Neuronal stem cell (in vitro differentiated cells): ENCODE results near the gene MYOZ3.

Source experiments
- DNase-seq: peaks from one replicate; pipeline ENCODE4 v3.0.0-alpha.2; 2013; ENCODE audit warnings: low spot score
- H2AFZ ChIP-seq: one replicate; pipeline ENCODE4 v1.6.1; 2013; ENCODE audit warnings: mild to moderate bottlenecking, low read length, inconsistent platforms
- H2AK5ac ChIP-seq: 2 replicates; pipeline ENCODE4 v1.6.1; 2013; ENCODE audit warnings: low read depth, mild to moderate bottlenecking, inconsistent platforms, low read length, moderate library complexity, mixed read lengths
- H2BK120ac ChIP-seq: 2 replicates; pipeline ENCODE4 v1.6.1; 2013; ENCODE audit warnings: low read depth, mild to moderate bottlenecking, inconsistent platforms, low read length, moderate library complexity, mixed read lengths
- H2BK12ac ChIP-seq: one replicate; pipeline ENCODE4 v1.6.1; 2013; ENCODE audit warnings: low read length, inconsistent platforms
- H2BK15ac ChIP-seq: 2 replicates; pipeline ENCODE4 v1.6.1; 2013; ENCODE audit warnings: mild to moderate bottlenecking, low read length, inconsistent platforms, mixed read lengths
- H2BK5ac ChIP-seq: one replicate; pipeline ENCODE4 v1.6.1; 2013; ENCODE audit warnings: inconsistent platforms, mild to moderate bottlenecking, low read length, moderate library complexity
- H3K14ac ChIP-seq: one replicate; pipeline ENCODE4 v1.6.1; 2013; ENCODE audit warnings: low read length, inconsistent platforms
- H3K18ac ChIP-seq: 2 replicates; pipeline ENCODE4 v1.6.1; 2013; ENCODE audit warnings: low read length, inconsistent platforms
- H3K23ac ChIP-seq: 2 replicates; pipeline ENCODE4 v1.6.1; 2013; ENCODE audit warnings: low read depth, mild to moderate bottlenecking, mixed read lengths, low read length, inconsistent platforms; ENCODE audit not compliant: poor library complexity
- H3K27ac ChIP-seq: replicated peaks from 3 replicates; pipeline ENCODE4 v1.5.1; 2013; ENCODE audit warnings: low read length, inconsistent platforms
- H3K27me3 ChIP-seq, 3 experiments: 2 replicates each; pipeline ENCODE4 v1.6.1; 2013; ENCODE audit warnings: low read length in 3 of 3, mild to moderate bottlenecking in 2 of 3, inconsistent platforms in 1 of 3, low read depth in 1 of 3, mixed read lengths in 1 of 3, moderate library complexity in 1 of 3; ENCODE audit not compliant: control insufficient read depth in 3 of 3, insufficient read depth in 3 of 3
- H3K36me3 ChIP-seq, 2 donors: replicated peaks in 1 of 2; 2 replicates each; pipeline ENCODE4 v1.6.1; 2013; ENCODE audit warnings: low read length in 2 of 2; ENCODE audit not compliant: control insufficient read depth in 2 of 2, insufficient read depth in 2 of 2
- H3K4ac ChIP-seq: 2 replicates; pipeline ENCODE4 v1.6.1; 2013; ENCODE audit warnings: inconsistent platforms, mild to moderate bottlenecking, low read length, moderate library complexity
- H3K4me1 ChIP-seq, 2 donors: 1 replicate in 1 of 2; 2 replicates in 1 of 2; pipeline ENCODE4 v1.6.1; 2013; ENCODE audit warnings: low read length in 2 of 2, low read depth in 1 of 2; ENCODE audit not compliant: control insufficient read depth in 2 of 2, insufficient read depth in 1 of 2
- H3K4me2 ChIP-seq: one replicate; pipeline ENCODE4 v1.6.1; 2013; ENCODE audit warnings: mild to moderate bottlenecking, low read length, inconsistent platforms; ENCODE audit not compliant: insufficient read depth, poor library complexity, severe bottlenecking
- H3K4me3 ChIP-seq, 2 donors: 2 replicates each; pipeline ENCODE4 v1.5.1; 2013; ENCODE audit warnings: low read length in 2 of 2, mild to moderate bottlenecking in 2 of 2, inconsistent platforms in 1 of 2, moderate library complexity in 1 of 2
- H3K79me1 ChIP-seq: one replicate; pipeline ENCODE4 v1.6.1; 2013; ENCODE audit warnings: low read depth, mild to moderate bottlenecking, inconsistent platforms, low read length, moderate library complexity
- H3K9ac ChIP-seq: one replicate; pipeline ENCODE4 v1.6.1; 2013; ENCODE audit warnings: mild to moderate bottlenecking, low read depth, low read length, inconsistent platforms; ENCODE audit not compliant: poor library complexity
- H3K9me3 ChIP-seq, 2 donors: replicated peaks in 1 of 2; 2 replicates each; pipeline versions ENCODE3 to v1.6.1; 2013; ENCODE audit warnings: low read length in 2 of 2, mild to moderate bottlenecking in 2 of 2, inconsistent platforms in 1 of 2, low read depth in 1 of 2, mixed read lengths in 1 of 2, moderate library complexity in 1 of 2; ENCODE audit not compliant: control insufficient read depth in 2 of 2, insufficient read depth in 1 of 2
- H4K8ac ChIP-seq: one replicate; pipeline ENCODE4 v1.6.1; 2013; ENCODE audit warnings: low read depth, mild to moderate bottlenecking, inconsistent platforms, low read length, moderate library complexity
- H4K91ac ChIP-seq: one replicate; pipeline ENCODE4 v1.6.1; 2013; ENCODE audit warnings: low read length, low read depth, mild to moderate bottlenecking, inconsistent platforms; ENCODE audit not compliant: poor library complexity
- WGBS, 2 donors: extraction: QIAGEN DNeasy Blood & Tissue Kit; methylation state at CpG; one replicate each; pipeline ENCODE4 v1.1.7; 2013; ENCODE audit warnings: missing lambda C conversion rate in 2 of 2, mixed read lengths in 1 of 2; ENCODE audit not compliant: insufficient read length in 2 of 2, insufficient replicate concordance in 1 of 2; ENCODE audit errors: extremely low coverage in 2 of 2; 5-methylcytosine and 5-hydroxymethylcytosine counted together

MYOZ3 gene

DNA sequence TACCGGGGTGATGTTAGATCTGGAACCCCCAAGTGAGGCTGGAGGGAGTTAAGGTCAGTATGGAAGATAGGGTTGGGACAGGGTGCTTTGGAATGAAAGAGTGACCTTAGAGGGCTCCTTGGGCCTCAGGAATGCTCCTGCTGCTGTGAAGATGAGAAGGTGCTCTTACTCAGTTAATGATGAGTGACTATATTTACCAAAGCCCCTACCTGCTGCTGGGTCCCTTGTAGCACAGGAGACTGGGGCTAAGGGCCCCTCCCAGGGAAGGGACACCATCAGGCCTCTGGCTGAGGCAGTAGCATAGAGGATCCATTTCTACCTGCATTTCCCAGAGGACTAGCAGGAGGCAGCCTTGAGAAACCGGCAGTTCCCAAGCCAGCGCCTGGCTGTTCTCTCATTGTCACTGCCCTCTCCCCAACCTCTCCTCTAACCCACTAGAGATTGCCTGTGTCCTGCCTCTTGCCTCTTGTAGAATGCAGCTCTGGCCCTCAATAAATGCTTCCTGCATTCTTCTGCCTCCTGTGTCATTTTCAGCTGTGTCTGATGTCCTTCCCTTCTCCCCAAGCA, 2.3 kb upstream of the MYOZ3 start:
- no peak overlapping the region for H2BK12ac ChIP-seq
- H2AFZ ChIP-seq: no peak overlapping the region
- no peak overlapping the region for H3K18ac ChIP-seq
- H3K4ac ChIP-seq: no peak overlapping the region
- no peak overlapping the region for H3K14ac ChIP-seq
- H3K36me3 ChIP-seq: no peaks in the 10 kb centered on the region
- no peaks in the 10 kb centered on the region for H3K79me1 ChIP-seq
- H4K91ac ChIP-seq: no peak overlapping the region
- no peak overlapping the region for H3K9ac ChIP-seq
- no peak overlapping the region for H3K4me2 ChIP-seq
- H2AK5ac ChIP-seq: no peak overlapping the region
- H3K27me3 ChIP-seq: peaks cover 0 to 57% (median 0%) of the 10 kb centered on the region in 3 experiments
- no peak overlapping the region for H3K27ac ChIP-seq
- H2BK5ac ChIP-seq: no peak overlapping the region
- no peaks in the 10 kb centered on the region for H3K9me3 ChIP-seq
- H3K4me1 ChIP-seq: peaks cover 5 to 19% of the 10 kb centered on the region in 2 donors
- no peak overlapping the region for H3K23ac ChIP-seq
- no peak for DNase-seq
- no peak overlapping the region for H2BK15ac ChIP-seq
- no peak overlapping the region for H2BK120ac ChIP-seq
- WGBS, 2 donors: no CpG with 5 or more reads among the region's 3 CpGs
- no peak overlapping the region for H3K4me3 ChIP-seq
- H4K8ac ChIP-seq: no peak overlapping the region

GRCh38 chr5:150659360-150660107, 1.5 kb upstream of the MYOZ3 start:
- H3K4me2 ChIP-seq: no peak overlapping the region
- H2AK5ac ChIP-seq: peak overlapping the region; percentile 85
- no peak overlapping the region for H3K14ac ChIP-seq
- no peak overlapping the region for H2AFZ ChIP-seq
- no peak overlapping the region for H2BK12ac ChIP-seq
- no peaks in the 10 kb centered on the region for H3K9me3 ChIP-seq
- no peak overlapping the region for H3K27ac ChIP-seq
- peak overlapping the region; percentile 63 for H3K18ac ChIP-seq
- no peaks in the 10 kb centered on the region for H3K36me3 ChIP-seq
- H2BK15ac ChIP-seq: peak overlapping the region; percentile 23
- no peak overlapping the region for H3K9ac ChIP-seq
- no peak overlapping the region for H4K8ac ChIP-seq
- no peak overlapping the region for H2BK120ac ChIP-seq
- H2BK5ac ChIP-seq: no peak overlapping the region
- H3K4me3 ChIP-seq: no peak overlapping the region
- H3K4ac ChIP-seq: no peak overlapping the region
- no peak overlapping the region for H4K91ac ChIP-seq
- H3K79me1 ChIP-seq: no peaks in the 10 kb centered on the region
- H3K23ac ChIP-seq: no peak overlapping the region
- peaks cover 0 to 65% (median 0%) of the 10 kb centered on the region in 3 experiments for H3K27me3 ChIP-seq
- no CpG with 5 or more reads among the region's 11 CpGs for WGBS, 2 donors
- peaks cover 5 to 19% of the 10 kb centered on the region in 2 donors for H3K4me1 ChIP-seq
- no peak for DNase-seq

- peaks cover 0 to 71% (median 0%) of the 10 kb centered on the region in 3 experiments for H3K27me3 ChIP-seq
- no peak overlapping the region for H2BK5ac ChIP-seq
- H2AFZ ChIP-seq: no peak overlapping the region
- peak overlapping the region; percentile 85 for H2AK5ac ChIP-seq
- no CpG with 5 or more reads among the region's 4 CpGs for WGBS, 2 donors
- H3K18ac ChIP-seq: peak overlapping the region; percentile 76
- no peak overlapping the region for H4K8ac ChIP-seq
- no peak overlapping the region for H3K4me2 ChIP-seq
- H3K4me1 ChIP-seq: peaks cover 5 to 19% of the 10 kb centered on the region in 2 donors
- no peak overlapping the region for H2BK12ac ChIP-seq
- H4K91ac ChIP-seq: no peak overlapping the region
- H3K27ac ChIP-seq: peak overlapping the region; percentile 38
- H2BK120ac ChIP-seq: no peak overlapping the region
- no peaks in the 10 kb centered on the region for H3K79me1 ChIP-seq
- H3K23ac ChIP-seq: no peak overlapping the region
- no peak overlapping the region for H3K4me3 ChIP-seq
- H3K14ac ChIP-seq: no peak overlapping the region
- H3K9me3 ChIP-seq: no peaks in the 10 kb centered on the region
- H3K36me3 ChIP-seq: no peaks in the 10 kb centered on the region
- H3K9ac ChIP-seq: peak overlapping the region; percentile 73
- H2BK15ac ChIP-seq: no peak overlapping the region
- DNase-seq: no peak
- no peak overlapping the region for H3K4ac ChIP-seq
These were observed 781 bp upstream of the MYOZ3 start for GRCh38 chr5:150660108-150660831.
